Activated CD4-positive, alpha-beta T cell treated with anti-CD3 and anti-CD28 coated beads for 36 hours (primary cell): ENCODE data around the gene GALNT7. TPM values are rescaled to one million over a fixed set of nuclear protein-coding genes. Genes with fewer than 3 reads are reported as not detected.

ENCODE experiments used
- ATAC-seq: fragments of 200-7000 bp; cut with Tn5 transposase; one replicate; pipeline ENCODE4 v1.10.0; 2021; ENCODE audit warnings: mild to moderate bottlenecking, moderate library complexity
- CTCF ChIA-PET: fragments of 350-600 bp; sonication (Branson Sonifier 250); formaldehyde crosslinking; loops from one replicate; lab custom pipeline; 2021; ENCODE audit warnings: antibody characterized with exemption; lab: Charles Lee
- POLR2A ChIA-PET: fragments of 350-600 bp; sonication (Branson Sonifier 250); formaldehyde crosslinking; loops from one replicate; lab custom pipeline; 2021; ENCODE audit warnings: antibody characterized with exemption, inconsistent platforms; lab: Charles Lee
- DNase-seq: peaks from one replicate; pipeline ENCODE4 v3.0.0-alpha.2; 2020
- H3K27ac Mint-ChIP-seq: one replicate; pipeline ENCODE4 v1.8.0; 2021; ENCODE audit warnings: mixed read lengths
- H3K27me3 Mint-ChIP-seq: one replicate; pipeline ENCODE4 v1.8.0; 2021; ENCODE audit warnings: mixed read lengths
- H3K36me3 Mint-ChIP-seq: one replicate; pipeline ENCODE4 v1.8.0; 2021; ENCODE audit warnings: low read depth, mixed read lengths
- H3K4me1 Mint-ChIP-seq: one replicate; pipeline ENCODE4 v1.8.0; 2021; ENCODE audit warnings: mixed read lengths
- H3K4me3 Mint-ChIP-seq: one replicate; pipeline ENCODE4 v1.8.0; 2021; ENCODE audit warnings: mild to moderate bottlenecking, moderate library complexity, mixed read lengths
- H3K9me3 Mint-ChIP-seq: one replicate; pipeline ENCODE4 v1.8.0; 2021; ENCODE audit warnings: low read depth, mixed read lengths
- intact Hi-C, 2 experiments: fragments of 100-400 bp; cut with DNase I in 1 of 2; cut with micrococcal nuclease in 1 of 2; formaldehyde crosslinking; loops; one replicate each; pipeline versions ENCODE4 v1.14.2 to v1.15.1; 2022 to 2024; cut with DNase I, micrococcal nuclease
- total RNA-seq, 2 experiments: library from RNA; stranded (reverse); gene quantifications; one replicate each; pipeline ENCODE4 v1.2.3, GENCODE V29; 2021

Gene GALNT7
- total RNA-seq, 2 experiments from 2014 or later = 11.4 to 15.1 TPM

GRCh38 chr4:173138624-173139023, 30.0 kb upstream of the GALNT7 start:
- intact Hi-C loops = no loop called here
- H3K4me1 Mint-ChIP-seq = no peaks in the 10 kb centered on the region
- H3K36me3 Mint-ChIP-seq = no peaks in the 10 kb centered on the region
- H3K4me3 Mint-ChIP-seq = no peak overlapping the region
- H3K27ac Mint-ChIP-seq = no peak overlapping the region
- CTCF ChIA-PET = no interaction called here
- no peak for ATAC-seq
- H3K9me3 Mint-ChIP-seq = no peaks in the 10 kb centered on the region
- POLR2A ChIA-PET = no interaction called here
- no peaks in the 10 kb centered on the region for H3K27me3 Mint-ChIP-seq
- DNase-seq = no peak

GRCh38 chr4:173139561-173139960, 29.1 kb upstream of the GALNT7 start:
- Mint-ChIP-seq H3K27ac (no peak overlapping the region), H3K36me3 (no peaks in the 10 kb centered on the region), H3K4me3 (no peak overlapping the region), H3K27me3 (no peaks in the 10 kb centered on the region), H3K9me3 (no peaks in the 10 kb centered on the region), H3K4me1 (no peaks in the 10 kb centered on the region)
- no peak for DNase-seq
- ChIA-PET POLR2A (no interaction called here), CTCF (no interaction called here)
- intact Hi-C loops = no loop called here
- ATAC-seq = no peak

GRCh38 chr4:173145131-173145530, 23.5 kb upstream of the GALNT7 start:
- Mint-ChIP-seq H3K4me3 (no peak overlapping the region), H3K4me1 (no peaks in the 10 kb centered on the region), H3K36me3 (no peaks in the 10 kb centered on the region), H3K27me3 (no peaks in the 10 kb centered on the region), H3K9me3 (no peaks in the 10 kb centered on the region), H3K27ac (no peak overlapping the region)
- POLR2A ChIA-PET = no interaction called here
- ATAC-seq (no peak), DNase-seq (no peak)
- intact Hi-C loops = no loop called here
- CTCF ChIA-PET = interaction anchor here (0.7 kb wide), 1 partner anchor 80 kb away, joined by 3 read pairs; no protein-coding TSS in a partner anchor

- Mint-ChIP-seq H3K4me3 (no peak overlapping the region), H3K9me3 (no peaks in the 10 kb centered on the region), H3K27me3 (no peaks in the 10 kb centered on the region), H3K4me1 (no peaks in the 10 kb centered on the region), H3K27ac (no peak overlapping the region), H3K36me3 (no peaks in the 10 kb centered on the region)
- POLR2A ChIA-PET = no interaction called here
- CTCF ChIA-PET = no interaction called here
- ATAC-seq (no peak), DNase-seq (no peak)
- intact Hi-C loops = no loop called here
Observed at GRCh38 chr4:173146456-173146855, 22.2 kb upstream of the GALNT7 start.

- DNase-seq (no peak), ATAC-seq (no peak)
- POLR2A ChIA-PET = no interaction called here
- intact Hi-C loops = no loop called here
- Mint-ChIP-seq H3K9me3 (no peaks in the 10 kb centered on the region), H3K36me3 (no peaks in the 10 kb centered on the region), H3K27me3 (no peaks in the 10 kb centered on the region), H3K27ac (no peak overlapping the region), H3K4me3 (no peak overlapping the region), H3K4me1 (no peaks in the 10 kb centered on the region)
- CTCF ChIA-PET = no interaction called here
Observed at GRCh38 chr4:173151496-173151895, 17.1 kb upstream of the GALNT7 start.

GRCh38 chr4:173152104-173152503, 16.5 kb upstream of the GALNT7 start:
- ATAC-seq (no peak), DNase-seq (no peak)
- H3K4me1 Mint-ChIP-seq = no peaks in the 10 kb centered on the region
- no peaks in the 10 kb centered on the region for H3K36me3 Mint-ChIP-seq
- no peak overlapping the region for H3K27ac Mint-ChIP-seq
- intact Hi-C loops = no loop called here
- H3K4me3 Mint-ChIP-seq = no peak overlapping the region
- H3K9me3 Mint-ChIP-seq = no peaks in the 10 kb centered on the region
- no peaks in the 10 kb centered on the region for H3K27me3 Mint-ChIP-seq
- ChIA-PET POLR2A (no interaction called here), CTCF (no interaction called here)

- ATAC-seq = no peak
- H3K27me3 Mint-ChIP-seq = no peaks in the 10 kb centered on the region
- no peak for DNase-seq
- intact Hi-C loops = no loop called here
- no peaks in the 10 kb centered on the region for H3K9me3 Mint-ChIP-seq
- ChIA-PET POLR2A (interaction anchor here (0.6 kb wide), 1 partner anchor 85 kb away, joined by 4 read pairs; no protein-coding TSS in a partner anchor), CTCF (no interaction called here)
- no peaks in the 10 kb centered on the region for H3K4me1 Mint-ChIP-seq
- H3K27ac Mint-ChIP-seq = no peak overlapping the region
- H3K4me3 Mint-ChIP-seq = no peak overlapping the region
- H3K36me3 Mint-ChIP-seq = no peaks in the 10 kb centered on the region
Observed at GRCh38 chr4:173153445-173153844, 15.2 kb upstream of the GALNT7 start.

GRCh38 chr4:173159791-173160190, 8.8 kb upstream of the GALNT7 start:
- H3K27ac Mint-ChIP-seq = no peak overlapping the region
- ATAC-seq = no peak
- H3K27me3 Mint-ChIP-seq = no peaks in the 10 kb centered on the region
- POLR2A ChIA-PET = no interaction called here
- no peaks in the 10 kb centered on the region for H3K36me3 Mint-ChIP-seq
- no peaks in the 10 kb centered on the region for H3K9me3 Mint-ChIP-seq
- no peak overlapping the region for H3K4me3 Mint-ChIP-seq
- CTCF ChIA-PET = no interaction called here
- no peak for DNase-seq
- intact Hi-C loops = loop anchor here in 1 of 2 experiments (10.0 kb wide), 1 partner anchor 135 kb away; no protein-coding TSS in a partner anchor
- H3K4me1 Mint-ChIP-seq = no peaks in the 10 kb centered on the region

GRCh38 chr4:173160871-173161270, 7.7 kb upstream of the GALNT7 start:
- no peak for ATAC-seq
- Mint-ChIP-seq H3K4me1 (peaks cover under 1% of the 10 kb centered on the region), H3K27ac (no peak overlapping the region), H3K4me3 (no peak overlapping the region), H3K27me3 (no peaks in the 10 kb centered on the region), H3K36me3 (no peaks in the 10 kb centered on the region), H3K9me3 (no peaks in the 10 kb centered on the region)
- ChIA-PET CTCF (interaction anchor here (1.7 kb wide), 1 partner anchor 9 kb away, joined by 5 read pairs; no protein-coding TSS in a partner anchor), POLR2A (no interaction called here)
- intact Hi-C loops = loop anchor here in 1 of 2 experiments (10.0 kb wide), 1 partner anchor 136 kb away; no protein-coding TSS in a partner anchor
- no peak for DNase-seq

- Mint-ChIP-seq H3K27me3 (no peaks in the 10 kb centered on the region), H3K4me3 (no peak overlapping the region), H3K36me3 (no peaks in the 10 kb centered on the region), H3K4me1 (peaks cover 4% of the 10 kb centered on the region), H3K9me3 (no peaks in the 10 kb centered on the region), H3K27ac (no peak overlapping the region)
- intact Hi-C loops = loop anchor here in 1 of 2 experiments (10.0 kb wide), 1 partner anchor 137 kb away; no protein-coding TSS in a partner anchor
- ChIA-PET POLR2A (no interaction called here), CTCF (interaction anchor here (0.6 to 1.7 kb wide), 2 partner anchors 9 to 311 kb away, joined by 3 to 5 read pairs; no protein-coding TSS in a partner anchor)
- DNase-seq = no peak
- ATAC-seq = no peak
Observed at GRCh38 chr4:173161311-173161710, 7.3 kb upstream of the GALNT7 start.

- no peak overlapping the region for H3K27ac Mint-ChIP-seq
- ChIA-PET POLR2A (no interaction called here), CTCF (interaction anchor here (1.4 kb wide), 1 partner anchor 21 kb away, joined by 3 read pairs; no protein-coding TSS in a partner anchor)
- H3K4me1 Mint-ChIP-seq = peaks cover 25% of the 10 kb centered on the region
- no peaks in the 10 kb centered on the region for H3K27me3 Mint-ChIP-seq
- no peaks in the 10 kb centered on the region for H3K36me3 Mint-ChIP-seq
- intact Hi-C loops = loop anchor here (5.0 to 10.0 kb wide), 2 partner anchors 141 to 153 kb away; no protein-coding TSS in a partner anchor
- no peak overlapping the region for H3K4me3 Mint-ChIP-seq
- H3K9me3 Mint-ChIP-seq = no peaks in the 10 kb centered on the region
- no peak for DNase-seq
- no peak for ATAC-seq
Observed at GRCh38 chr4:173165706-173166105, 2.9 kb upstream of the GALNT7 start.

GRCh38 chr4:173166491-173166890, 2.1 kb upstream of the GALNT7 start:
- H3K36me3 Mint-ChIP-seq = no peaks in the 10 kb centered on the region
- no peaks in the 10 kb centered on the region for H3K27me3 Mint-ChIP-seq
- H3K27ac Mint-ChIP-seq = no peak overlapping the region
- no peaks in the 10 kb centered on the region for H3K9me3 Mint-ChIP-seq
- H3K4me3 Mint-ChIP-seq = no peak overlapping the region
- peaks cover 33% of the 10 kb centered on the region for H3K4me1 Mint-ChIP-seq
- ChIA-PET POLR2A (interaction anchor here (0.6 kb wide), 1 partner anchor 86 kb away, joined by 3 read pairs; no protein-coding TSS in a partner anchor), CTCF (interaction anchor here (1.4 kb wide), 1 partner anchor 20 kb away, joined by 3 read pairs; no protein-coding TSS in a partner anchor)
- DNase-seq (no peak), ATAC-seq (no peak)
- intact Hi-C loops = loop anchor here (5.0 to 10.0 kb wide), 2 partner anchors 142 to 154 kb away; no protein-coding TSS in a partner anchor
